Left ventricle myocardium inferior (tissue), 1 donor: Measurements from ENCODE around the gene MTERF1. TPM values are rescaled to one million over a fixed set of nuclear protein-coding genes. Genes with fewer than 3 reads are reported as not detected.

ENCODE experiments used
- DNase-seq: peaks from one replicate; pipeline ENCODE4 v3.0.0-alpha.2; 2020
- H3K27ac ChIP-seq: fragments of 200-600 bp; replicated peaks from 2 replicates; pipeline ENCODE4 v1.8.0; 2021
- H3K27me3 ChIP-seq: fragments of 200-600 bp; 2 replicates; pipeline ENCODE4 v1.8.0; 2021; ENCODE audit warnings: low read depth
- H3K36me3 ChIP-seq: fragments of 200-600 bp; 2 replicates; pipeline ENCODE4 v1.8.0; 2021
- H3K4me1 ChIP-seq: fragments of 200-600 bp; 2 replicates; pipeline ENCODE4 v1.8.0; 2021
- H3K4me3 ChIP-seq: fragments of 200-600 bp; 2 replicates; pipeline ENCODE4 v1.8.0; 2021; ENCODE audit warnings: mild to moderate bottlenecking, moderate library complexity
- H3K9me3 ChIP-seq: fragments of 200-600 bp; replicated peaks from 2 replicates; pipeline ENCODE4 v1.8.0; 2021
- CTCF ChIP-seq: fragments of 200-600 bp; IDR thresholded peaks from 2 replicates; pipeline ENCODE4 v1.8.0; 2021; ENCODE audit warnings: antibody characterized with exemption, mild to moderate bottlenecking, borderline replicate concordance
- intact Hi-C: fragments of 100-400 bp; cut with micrococcal nuclease; formaldehyde crosslinking; loops from one replicate; pipeline ENCODE4 v1.11.0; 2022
- total RNA-seq: library from RNA; stranded (reverse); fragmentation: NEBNext Ultra II Directional; extraction: Animal tissue kit (Norgen Biotek cat#: 25700); gene quantifications from one replicate; pipeline ENCODE4 v1.2.1, GENCODE V29; 2021
- donor health status: DM: no; HTN: yes; CAD: no; lungs with severe emphysema.

MTERF1 gene
- total RNA-seq, 1 donor from 2014 or later: 9.2 TPM

GRCh38 chr7:91847876-91848588 is 32.5 kb downstream of the MTERF1 start:
- Histone ChIP-seq H3K27me3 (no peaks in the 10 kb centered on the region), H3K9me3 (peaks cover 9% of the 10 kb centered on the region), H3K36me3 (no peaks in the 10 kb centered on the region), H3K4me3 (no peak overlapping the region), H3K27ac (no peak overlapping the region), H3K4me1 (no peaks in the 10 kb centered on the region)
- TF ChIP-seq CTCF: no peak
- intact Hi-C loops: no loop called here
- no peak for DNase-seq

- H3K36me3 ChIP-seq: peaks cover 5% of the 10 kb centered on the region
- no peak for DNase-seq
- intact Hi-C loops: no loop called here
Measured at GRCh38 chr7:91847231-91847630, 33.3 kb downstream of the MTERF1 start.

GRCh38 chr7:91846436-91846835 is 34.1 kb downstream of the MTERF1 start:
- Histone ChIP-seq H3K27me3 (no peaks in the 10 kb centered on the region), H3K9me3 (peaks cover 16% of the 10 kb centered on the region), H3K4me3 (no peak overlapping the region), H3K36me3 (peaks cover 6% of the 10 kb centered on the region), H3K4me1 (no peaks in the 10 kb centered on the region), H3K27ac (no peak overlapping the region)
- intact Hi-C loops: no loop called here
- DNase-seq: no peak
- no peak for TF ChIP-seq CTCF

More at GRCh38 chr7:91847231-91847630, 33.3 kb downstream of the MTERF1 start:
- no peak overlapping the region for H3K4me3 ChIP-seq
- H3K9me3 ChIP-seq: peaks cover 9% of the 10 kb centered on the region
- no peak overlapping the region for H3K27ac ChIP-seq
- TF ChIP-seq CTCF: no peak
- H3K27me3 ChIP-seq: no peaks in the 10 kb centered on the region
- H3K4me1 ChIP-seq: no peaks in the 10 kb centered on the region

GRCh38 chr7:91843831-91844230 is 36.7 kb downstream of the MTERF1 start:
- no peak overlapping the region for H3K4me3 ChIP-seq
- intact Hi-C loops: no loop called here
- no peak overlapping the region for H3K27ac ChIP-seq
- no peaks in the 10 kb centered on the region for H3K27me3 ChIP-seq
- peaks cover 21% of the 10 kb centered on the region for H3K9me3 ChIP-seq
- no peak for TF ChIP-seq CTCF
- H3K4me1 ChIP-seq: no peaks in the 10 kb centered on the region
- DNase-seq: no peak
- H3K36me3 ChIP-seq: peaks cover 6% of the 10 kb centered on the region

- Histone ChIP-seq H3K27ac (no peak overlapping the region), H3K4me3 (no peak overlapping the region), H3K9me3 (peaks cover 21% of the 10 kb centered on the region), H3K4me1 (peaks cover 6% of the 10 kb centered on the region), H3K36me3 (peaks cover 6% of the 10 kb centered on the region), H3K27me3 (no peaks in the 10 kb centered on the region)
- no peak for TF ChIP-seq CTCF
- DNase-seq: no peak
- intact Hi-C loops: no loop called here
Measured at GRCh38 chr7:91838439-91838838, 42.1 kb downstream of the MTERF1 start.
